T-cell (primary cell): Measurements from ENCODE around the gene GOLGA1. TPM values are rescaled to one million over a fixed set of nuclear protein-coding genes. Genes with fewer than 3 reads are reported as not detected.
A peak's percentile ranks its signal among the peaks of the same experiment; 100 is the strongest.

Source experiments
- ATAC-seq, 4 experiments: fragments of 200-7000 bp in 3 of 4; fragments of 150-1000 bp in 1 of 4; cut with Tn5 transposase; replicated peaks in 1 of 4; 1 replicate in 3 of 4; 2 replicates in 1 of 4; pipeline ENCODE4 v1.10.0; 2021; ENCODE audit warnings: moderate library complexity in 3 of 4, mild to moderate bottlenecking in 2 of 4, moderate number of reproducible peaks in 1 of 4
- CTCF ChIA-PET, 2 donors: fragments of 300-600 bp; sonication (Branson Sonifier 250); formaldehyde crosslinking; loops; one replicate each; lab custom pipeline; 2022; ENCODE audit warnings: antibody characterized with exemption in 2 of 2; lab: Charles Lee
- POLR2A ChIA-PET, 2 donors: fragments of 300-600 bp; sonication (Branson Sonifier 250); formaldehyde crosslinking; loops; one replicate each; lab custom pipeline; 2022; ENCODE audit warnings: antibody characterized with exemption in 2 of 2; lab: Charles Lee
- DNase-seq, 35 experiments: peaks; one replicate each; pipeline versions ENCODE4 v3.0.0 to v3.0.0-alpha.2; 2013 to 2023
- H3K27ac ChIP-seq: one replicate; pipeline ENCODE4 v1.5.1; 2013; ENCODE audit warnings: low read length
- H3K27me3 ChIP-seq, 2 experiments: replicated peaks in 1 of 2; 1 replicate in 1 of 2; 2 replicates in 1 of 2; pipeline versions ENCODE4 v1.6.1 to v1.7.0; 2013; ENCODE audit warnings: low read length in 1 of 2, mixed read lengths in 1 of 2; ENCODE audit not compliant: control insufficient read depth in 2 of 2, insufficient read depth in 2 of 2; ENCODE audit errors: extremely low read depth in 1 of 2
- H3K36me3 ChIP-seq, 2 donors: 1 replicate in 1 of 2; 2 replicates in 1 of 2; pipeline versions ENCODE4 v1.6.1 to v1.7.0; 2013; ENCODE audit warnings: low read length in 1 of 2; ENCODE audit not compliant: control insufficient read depth in 2 of 2, insufficient read depth in 1 of 2; ENCODE audit errors: extremely low read depth in 1 of 2
- H3K4me1 ChIP-seq, 2 experiments: 1 replicate in 1 of 2; 2 replicates in 1 of 2; pipeline versions ENCODE4 v1.6.1 to v1.7.0; 2013; ENCODE audit warnings: low read length in 2 of 2, mixed read lengths in 1 of 2; ENCODE audit not compliant: insufficient read depth in 2 of 2, control insufficient read depth in 1 of 2; ENCODE audit errors: extremely low read depth in 1 of 2
- H3K4me3 ChIP-seq, 2 donors: 1 replicate in 1 of 2; 2 replicates in 1 of 2; pipeline versions ENCODE4 v1.5.1 to v1.7.0; 2013; ENCODE audit warnings: mild to moderate bottlenecking in 2 of 2, low read length in 1 of 2, moderate library complexity in 1 of 2; ENCODE audit not compliant: control insufficient read depth in 1 of 2; ENCODE audit errors: extremely low read depth in 1 of 2
- H3K9me3 ChIP-seq: 2 replicates; pipeline ENCODE4 v1.7.0; 2013
- H3K27ac Mint-ChIP-seq, 2 donors: one replicate each; pipeline ENCODE4 v1.8.0; 2020 to 2021; ENCODE audit warnings: mild to moderate bottlenecking in 2 of 2, mixed read lengths in 2 of 2
- H3K27me3 Mint-ChIP-seq, 2 donors: one replicate each; pipeline ENCODE4 v1.8.0; 2021 to 2022; ENCODE audit warnings: mixed read lengths in 2 of 2
- H3K36me3 Mint-ChIP-seq: one replicate; pipeline ENCODE4 v1.8.0; 2021; ENCODE audit warnings: mixed read lengths
- H3K4me1 Mint-ChIP-seq, 3 donors: one replicate each; pipeline ENCODE4 v1.8.0; 2020 to 2022; ENCODE audit warnings: mixed read lengths in 3 of 3, mild to moderate bottlenecking in 1 of 3
- H3K4me3 Mint-ChIP-seq, 3 donors: one replicate each; pipeline ENCODE4 v1.8.0; 2020 to 2022; ENCODE audit warnings: mild to moderate bottlenecking in 3 of 3, mixed read lengths in 3 of 3, moderate library complexity in 3 of 3
- H3K9me3 Mint-ChIP-seq, 3 donors: one replicate each; pipeline ENCODE4 v1.8.0; 2020 to 2022; ENCODE audit warnings: mixed read lengths in 3 of 3
- whole genome bisulfite sequencing: methylation state at CpG from one replicate; pipeline ENCODE4 v1.1.5; 2013; ENCODE audit warnings: missing lambda C conversion rate; ENCODE audit not compliant: insufficient coverage; 5-methylcytosine and 5-hydroxymethylcytosine counted together
- total RNA-seq, 35 experiments: library from RNA in 6 of 35; stranded (reverse) in 6 of 35; fragments of 120-200 nt in 1 of 35; gene quantifications; one replicate each; pipeline versions ENCODE4 v1.2.1 to v1.2.4 and lab custom pipeline; 2013 to 2026

GOLGA1 gene
- total RNA-seq, 5 donors from 2014 or later (not counting 1 experiment from before 2014, with no cell fraction given): 23.4 to 28.9 (median 27.1) TPM

DNA sequence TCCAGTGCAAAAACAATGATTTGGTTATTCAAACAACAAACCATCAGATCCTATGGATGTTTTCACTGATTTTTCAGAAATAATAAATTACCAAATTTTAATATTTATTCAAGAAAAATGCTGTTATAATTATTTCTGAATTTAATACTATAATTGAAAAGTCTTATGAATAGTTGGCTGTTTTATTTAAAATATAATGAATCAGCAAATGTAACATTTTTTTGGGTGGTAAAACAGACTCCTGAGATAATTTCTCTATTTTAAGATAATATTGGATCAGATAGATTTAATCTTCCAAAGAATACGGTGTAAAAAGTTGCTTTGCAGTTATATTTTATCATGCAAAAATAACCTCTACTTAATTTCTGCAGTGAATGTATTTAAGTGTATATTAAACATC is 5.3 kb upstream of the GOLGA1 start:
- Histone ChIP-seq H3K27me3 (no peaks in the 10 kb centered on the region), H3K36me3 (no peaks in the 10 kb centered on the region), H3K4me3 (no peak overlapping the region), H3K4me1 (peaks cover 6 to 8% of the 10 kb centered on the region in 2 experiments), H3K27ac (no peak overlapping the region), H3K9me3 (no peaks in the 10 kb centered on the region)
- Mint-ChIP-seq H3K27me3 (no peaks in the 10 kb centered on the region), H3K36me3 (peaks cover 9% of the 10 kb centered on the region), H3K9me3 (no peaks in the 10 kb centered on the region), H3K4me3 (no peak overlapping the region), H3K4me1 (peaks cover 13 to 15% (median 14%) of the 10 kb centered on the region in 3 donors), H3K27ac (no peak overlapping the region)
- no peak for DNase-seq
- ChIA-PET POLR2A (no interaction called here), CTCF (no interaction called here)
- WGBS: no CpG with 5 or more reads among the region's 1 CpG
- no peak for ATAC-seq

DNA sequence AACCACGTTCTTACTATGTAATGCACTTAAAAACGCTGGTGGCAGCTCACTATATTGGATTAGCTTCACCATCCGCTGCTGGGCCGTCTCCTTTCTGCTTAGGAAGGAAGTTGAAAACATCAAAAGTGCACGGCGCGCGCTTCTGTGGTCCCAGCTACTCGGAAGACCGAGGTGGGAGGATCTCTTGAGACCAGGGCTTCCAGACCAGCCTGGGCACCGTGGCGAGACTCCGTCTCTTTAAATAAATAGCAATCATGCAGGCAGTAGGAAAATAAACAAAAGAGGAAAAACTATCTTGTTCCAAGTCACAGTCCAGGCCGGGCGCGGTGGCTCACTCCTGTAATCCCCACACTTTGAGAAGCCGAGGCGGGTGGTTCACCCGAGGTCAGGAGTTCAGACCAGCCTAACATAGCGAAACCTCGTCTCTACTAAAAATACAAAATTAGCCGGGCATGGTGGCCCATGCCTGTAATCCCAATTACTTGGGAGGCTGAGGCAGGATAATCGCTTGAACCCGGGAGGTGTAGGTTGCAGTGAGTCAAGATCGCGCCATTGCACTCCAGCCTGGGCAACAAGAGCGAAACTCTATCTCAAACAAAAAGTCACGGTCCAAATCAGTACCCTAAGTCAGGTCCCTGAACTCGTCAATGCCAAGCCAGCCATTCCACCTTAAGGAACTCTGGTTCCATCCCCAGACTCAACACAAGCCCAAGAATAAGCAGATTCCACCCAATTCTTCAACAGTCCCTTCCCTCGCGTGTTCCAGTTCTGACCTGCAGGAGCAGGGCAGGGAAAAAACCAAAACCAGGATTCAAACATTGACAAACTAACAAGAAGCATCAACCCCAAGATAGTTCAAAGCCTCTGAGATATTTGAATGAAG is 1.0 kb upstream of the GOLGA1 start:
- Histone ChIP-seq H3K4me1 (peaks cover 11 to 15% of the 10 kb centered on the region in 2 experiments), H3K4me3 (peak overlapping the region; percentile 88 to 95), H3K27ac (peak overlapping the region; percentile 70), H3K27me3 (no peaks in the 10 kb centered on the region), H3K9me3 (no peaks in the 10 kb centered on the region), H3K36me3 (peaks cover 0 to 8% of the 10 kb centered on the region in 2 donors)
- H3K36me3 Mint-ChIP-seq: peaks cover 4% of the 10 kb centered on the region
- peak in 34 of 35 experiments; percentile 49 to 77 (median 67) for DNase-seq
- peaks cover 29 to 36% (median 32%) of the 10 kb centered on the region in 3 donors for H3K4me1 Mint-ChIP-seq
- peak; percentile 47 to 69 (median 61) for ATAC-seq
- H3K27ac Mint-ChIP-seq: peak overlapping the region; percentile 94 to 98
- WGBS: 28% methylated on average over 12 of the region's 31 CpGs
- POLR2A ChIA-PET: interaction anchor here (0.6 to 1.1 kb wide), 3 partner anchors 24 to 256 kb away, joined by 3 read pairs; no protein-coding TSS in a partner anchor
- peak overlapping the region; percentile 80 to 95 (median 92) for H3K4me3 Mint-ChIP-seq
- no peaks in the 10 kb centered on the region for H3K27me3 Mint-ChIP-seq
- CTCF ChIA-PET: interaction anchor here in 1 of 2 donors (0.6 kb wide), 1 partner anchor 184 kb away, joined by 3 read pairs; no protein-coding TSS in a partner anchor
- H3K9me3 Mint-ChIP-seq: no peaks in the 10 kb centered on the region

DNA sequence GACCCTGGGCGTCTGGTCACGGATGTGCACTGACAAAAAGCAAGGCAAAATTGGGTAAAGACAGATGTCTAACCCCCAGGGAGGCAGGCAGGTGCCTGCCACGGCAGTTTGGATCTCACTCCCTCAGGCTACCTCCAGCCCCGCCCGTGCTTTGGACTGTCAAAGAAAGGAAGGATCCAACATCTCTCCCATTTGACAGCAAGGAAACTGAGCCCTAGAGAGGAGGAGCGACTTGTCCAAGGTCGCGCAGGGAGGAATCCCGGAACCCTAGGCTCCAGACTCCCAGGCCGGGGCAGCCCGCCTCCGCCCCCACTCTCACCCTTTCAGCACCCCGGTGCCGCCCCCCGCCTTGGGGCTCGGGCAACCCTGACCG is 376 bp downstream of the GOLGA1 start:
- CTCF ChIA-PET: no interaction called here
- no peaks in the 10 kb centered on the region for H3K27me3 Mint-ChIP-seq
- peak overlapping the region; percentile 80 to 95 (median 92) for H3K4me3 Mint-ChIP-seq

DNA sequence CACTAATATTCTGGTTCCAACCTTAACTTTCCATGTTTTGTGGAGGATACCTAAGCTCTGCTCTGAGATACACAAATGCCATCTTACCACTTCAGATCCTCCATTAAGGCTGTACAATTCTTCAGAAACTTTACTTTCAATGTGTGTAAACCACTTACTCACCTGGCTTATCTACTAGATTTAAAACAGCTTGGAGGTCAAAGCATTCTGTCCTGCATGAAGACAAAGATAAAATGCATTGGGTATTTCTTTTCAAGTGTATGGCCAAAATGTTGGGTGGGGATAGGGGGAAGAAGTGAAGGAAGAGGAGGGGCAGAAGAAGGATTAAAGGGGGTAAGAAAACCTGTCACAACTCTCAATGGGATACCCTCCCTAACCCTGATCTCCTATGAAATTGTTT is 939 bp downstream of the GOLGA1 start:
- POLR2A ChIA-PET: interaction anchor here (0.6 kb wide), 2 partner anchors 42 to 175 kb away, joined by 4 to 7 read pairs; no protein-coding TSS in a partner anchor
- H3K9me3 ChIP-seq: no peaks in the 10 kb centered on the region
- peak overlapping the region; percentile 81 to 86 for H3K27ac Mint-ChIP-seq

More for the DNA sequence above, 376 bp downstream of the GOLGA1 start:
- Mint-ChIP-seq H3K9me3 (no peaks in the 10 kb centered on the region), H3K36me3 (peaks cover 12% of the 10 kb centered on the region), H3K27ac (peak overlapping the region; percentile 81 to 86), H3K4me1 (peaks cover 32 to 37% (median 36%) of the 10 kb centered on the region in 3 donors)
- no peaks in the 10 kb centered on the region for H3K9me3 ChIP-seq
- H3K27me3 ChIP-seq: no peaks in the 10 kb centered on the region
- peak overlapping the region; percentile 88 to 95 for H3K4me3 ChIP-seq
- DNase-seq (peak in 2 of 35 experiments; percentile 2), ATAC-seq (peak in 2 of 4 experiments; percentile 26)
- POLR2A ChIA-PET: no interaction called here
- WGBS: 4% methylated on average over 13 of the region's 17 CpGs
- peaks cover 0 to 17% of the 10 kb centered on the region in 2 donors for H3K36me3 ChIP-seq
- H3K4me1 ChIP-seq: peaks cover 11 to 15% of the 10 kb centered on the region in 2 experiments
- peak overlapping the region; percentile 90 for H3K27ac ChIP-seq

DNA sequence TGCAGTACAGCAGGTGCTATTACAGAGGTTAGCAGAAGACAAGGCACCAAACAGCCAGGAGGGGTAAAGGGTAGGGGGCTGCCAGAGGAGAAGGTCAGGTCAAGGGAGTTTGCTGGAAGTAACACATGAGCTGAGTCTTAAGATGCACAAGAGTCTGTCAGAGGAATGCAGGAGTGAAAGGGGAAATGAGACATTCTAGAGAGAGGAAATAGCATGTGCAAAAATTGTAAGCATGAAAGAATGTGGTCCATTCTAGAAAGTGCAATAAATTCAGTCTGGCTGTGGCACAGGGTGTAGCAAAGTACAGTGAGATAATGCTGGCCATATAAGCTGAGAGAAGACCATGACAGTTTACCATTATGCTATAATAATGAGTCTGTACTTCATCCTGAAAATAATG is 6.6 kb downstream of the GOLGA1 start:
- ATAC-seq (no peak), DNase-seq (no peak)
- Mint-ChIP-seq H3K4me1 (peaks cover 22 to 32% (median 27%) of the 10 kb centered on the region in 3 donors), H3K36me3 (peaks cover 48% of the 10 kb centered on the region), H3K27ac (no peak overlapping the region), H3K27me3 (no peaks in the 10 kb centered on the region), H3K4me3 (no peak overlapping the region), H3K9me3 (no peaks in the 10 kb centered on the region)
- POLR2A ChIA-PET: no interaction called here
- Histone ChIP-seq H3K27me3 (no peaks in the 10 kb centered on the region), H3K4me1 (no peaks in the 10 kb centered on the region), H3K9me3 (no peaks in the 10 kb centered on the region), H3K4me3 (no peak overlapping the region), H3K27ac (no peak overlapping the region), H3K36me3 (peaks cover 2 to 51% of the 10 kb centered on the region in 2 donors)
- CTCF ChIA-PET: no interaction called here

More for the DNA sequence above, 939 bp downstream of the GOLGA1 start:
- Mint-ChIP-seq H3K4me3 (peak overlapping the region; percentile 80 to 95 (median 92)), H3K36me3 (peaks cover 14% of the 10 kb centered on the region), H3K4me1 (peaks cover 32 to 37% (median 36%) of the 10 kb centered on the region in 3 donors), H3K27me3 (no peaks in the 10 kb centered on the region), H3K9me3 (no peaks in the 10 kb centered on the region)
- peak overlapping the region; percentile 90 for H3K27ac ChIP-seq
- no peak for ATAC-seq
- H3K27me3 ChIP-seq: no peaks in the 10 kb centered on the region
- CTCF ChIA-PET: no interaction called here
- H3K4me1 ChIP-seq: peaks cover 11 to 15% of the 10 kb centered on the region in 2 experiments
- no peak for DNase-seq
- peak overlapping the region in 1 of 2 donors; percentile 95 for H3K4me3 ChIP-seq
- peaks cover 0 to 17% of the 10 kb centered on the region in 2 donors for H3K36me3 ChIP-seq

DNA sequence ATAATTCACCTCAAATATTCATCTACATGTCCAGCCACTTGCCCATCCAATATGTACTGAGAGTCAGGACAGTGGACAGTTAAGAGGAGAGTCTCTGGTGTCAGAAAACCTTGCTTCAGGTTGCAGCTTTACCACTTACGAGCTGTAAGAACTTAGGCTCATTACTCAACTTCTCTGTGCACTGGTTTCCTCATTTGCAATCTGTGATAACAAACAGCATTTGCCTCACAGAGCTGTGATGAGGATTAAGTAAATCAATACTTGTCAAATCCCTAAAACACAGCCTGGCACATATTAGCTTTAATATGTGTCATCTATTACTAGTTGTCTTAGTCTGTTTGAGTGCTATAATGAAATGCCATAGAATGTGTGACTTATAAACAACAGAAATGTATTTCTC is 8.6 kb downstream of the GOLGA1 start:
- POLR2A ChIA-PET: no interaction called here
- DNase-seq (no peak), ATAC-seq (no peak)
- Histone ChIP-seq H3K4me3 (no peak overlapping the region), H3K4me1 (no peaks in the 10 kb centered on the region), H3K27ac (no peak overlapping the region), H3K27me3 (no peaks in the 10 kb centered on the region), H3K36me3 (peaks cover 2 to 58% of the 10 kb centered on the region in 2 donors), H3K9me3 (no peaks in the 10 kb centered on the region)
- Mint-ChIP-seq H3K27me3 (no peaks in the 10 kb centered on the region), H3K27ac (no peak overlapping the region), H3K36me3 (peaks cover 59% of the 10 kb centered on the region), H3K4me3 (no peak overlapping the region), H3K9me3 (no peaks in the 10 kb centered on the region), H3K4me1 (peaks cover 8 to 26% (median 18%) of the 10 kb centered on the region in 3 donors)
- CTCF ChIA-PET: no interaction called here
- WGBS: no CpG with 5 or more reads among the region's 1 CpG
